ENCODE results near the gene TMEM167A.

TMEM167A gene

GRCh38 chr5:83055166-83055565 lies 22.0 kb downstream of the TMEM167A start:
- TF ChIP-seq CTCF (IDR thresholded peaks at IDR 0.05; ENCODE audit: control insufficient read depth, insufficient read depth, low read depth, low read length, missing control alignments) = no peak
- no peak for DNase-seq (ENCODE audit: low read depth)
- no peak overlapping the region for H3K4me3 ChIP-seq (ENCODE audit: control insufficient read depth, low read depth, low read length)

GRCh38 chr5:83050723-83051340 lies 26.4 kb downstream of the TMEM167A start:
- no peak for DNase-seq (ENCODE audit: low read depth)
- no peak for TF ChIP-seq CTCF (IDR thresholded peaks at IDR 0.05; ENCODE audit: control insufficient read depth, insufficient read depth, low read depth, low read length, missing control alignments)
- no peak overlapping the region for H3K4me3 ChIP-seq (ENCODE audit: control insufficient read depth, low read depth, low read length)

- no peak for DNase-seq (ENCODE audit: low read depth)
- TF ChIP-seq CTCF (IDR thresholded peaks at IDR 0.05; ENCODE audit: control insufficient read depth, insufficient read depth, low read depth, low read length, missing control alignments) = no peak
- H3K4me3 ChIP-seq (ENCODE audit: control insufficient read depth, low read depth, low read length) = no peak overlapping the region
Observed at GRCh38 chr5:83049370-83049885, 27.8 kb downstream of the TMEM167A start.

GRCh38 chr5:83048811-83049210 lies 28.4 kb downstream of the TMEM167A start:
- DNase-seq (ENCODE audit: low read depth) = no peak
- no peak for TF ChIP-seq CTCF (IDR thresholded peaks at IDR 0.05; ENCODE audit: control insufficient read depth, insufficient read depth, low read depth, low read length, missing control alignments)
- H3K4me3 ChIP-seq (ENCODE audit: control insufficient read depth, low read depth, low read length) = no peak overlapping the region

- no peak for DNase-seq (ENCODE audit: low read depth)
- no peak overlapping the region for H3K4me3 ChIP-seq (ENCODE audit: control insufficient read depth, low read depth, low read length)
- no peak for TF ChIP-seq CTCF (IDR thresholded peaks at IDR 0.05; ENCODE audit: control insufficient read depth, insufficient read depth, low read depth, low read length, missing control alignments)
Observed at GRCh38 chr5:83048277-83048676, 28.9 kb downstream of the TMEM167A start.

GRCh38 chr5:83044926-83045325 lies 32.3 kb downstream of the TMEM167A start:
- no peak for DNase-seq (ENCODE audit: low read depth)
- TF ChIP-seq CTCF (IDR thresholded peaks at IDR 0.05; ENCODE audit: control insufficient read depth, insufficient read depth, low read depth, low read length, missing control alignments) = no peak
- H3K4me3 ChIP-seq (ENCODE audit: control insufficient read depth, low read depth, low read length) = no peak overlapping the region

All from AG09309 (cell line).